GM19372 (cell line): ENCODE results near the gene AKAP10.
"Not testable (repeated sequence)": the region's sequence is repeated elsewhere in the genome, so short reads cannot be mapped to it uniquely, and the experiment has no call there.

Source experiments
- ATAC-seq: cut with Tn5 transposase; IDR thresholded peaks from one replicate; pipeline ENCODE4 v1.9.1; 2021; ENCODE audit warnings: mild to moderate bottlenecking, low read depth, moderate library complexity; ENCODE audit not compliant: unreplicated experiment

The AKAP10 gene

DNA sequence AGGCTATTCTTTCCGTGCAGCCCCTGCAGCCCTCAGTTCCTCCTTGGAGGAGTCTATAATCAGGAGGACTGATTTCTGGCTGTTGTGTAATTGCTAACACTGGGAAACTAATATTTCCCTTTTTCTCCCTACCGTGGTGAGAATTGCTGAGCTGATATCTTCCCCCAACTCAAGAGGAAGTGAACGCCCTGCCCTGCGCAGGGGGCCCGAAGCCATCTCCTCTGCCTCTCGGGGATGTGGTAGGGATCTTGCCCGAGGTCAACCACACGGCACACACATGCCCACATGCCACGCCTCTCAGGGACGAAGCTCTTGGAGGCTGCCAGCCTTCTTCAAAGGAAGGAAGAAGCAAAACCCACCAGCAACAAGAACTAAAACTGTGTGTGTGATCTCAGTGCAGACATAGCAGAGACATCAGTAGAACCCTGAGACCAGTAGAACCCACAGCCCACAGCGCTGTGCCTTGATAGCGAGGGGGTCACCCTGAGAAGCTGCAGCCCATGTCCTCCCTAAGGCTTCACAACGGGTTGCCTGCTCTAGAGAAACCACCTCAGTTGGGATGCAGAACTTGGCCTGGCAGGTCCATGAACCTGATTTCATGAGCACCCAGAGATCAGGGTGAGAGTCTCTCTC lies 101.0 kb downstream of the AKAP10 start:
- no peak for ATAC-seq

- no peak for ATAC-seq
Observed at GRCh38 chr17:19874256-19874655, 103.4 kb downstream of the AKAP10 start.

- ATAC-seq, result no peak
Observed at GRCh38 chr17:19873346-19873745, 104.3 kb downstream of the AKAP10 start.

- ATAC-seq, result no peak
Observed at GRCh38 chr17:19868079-19868395, 109.6 kb downstream of the AKAP10 start.

DNA sequence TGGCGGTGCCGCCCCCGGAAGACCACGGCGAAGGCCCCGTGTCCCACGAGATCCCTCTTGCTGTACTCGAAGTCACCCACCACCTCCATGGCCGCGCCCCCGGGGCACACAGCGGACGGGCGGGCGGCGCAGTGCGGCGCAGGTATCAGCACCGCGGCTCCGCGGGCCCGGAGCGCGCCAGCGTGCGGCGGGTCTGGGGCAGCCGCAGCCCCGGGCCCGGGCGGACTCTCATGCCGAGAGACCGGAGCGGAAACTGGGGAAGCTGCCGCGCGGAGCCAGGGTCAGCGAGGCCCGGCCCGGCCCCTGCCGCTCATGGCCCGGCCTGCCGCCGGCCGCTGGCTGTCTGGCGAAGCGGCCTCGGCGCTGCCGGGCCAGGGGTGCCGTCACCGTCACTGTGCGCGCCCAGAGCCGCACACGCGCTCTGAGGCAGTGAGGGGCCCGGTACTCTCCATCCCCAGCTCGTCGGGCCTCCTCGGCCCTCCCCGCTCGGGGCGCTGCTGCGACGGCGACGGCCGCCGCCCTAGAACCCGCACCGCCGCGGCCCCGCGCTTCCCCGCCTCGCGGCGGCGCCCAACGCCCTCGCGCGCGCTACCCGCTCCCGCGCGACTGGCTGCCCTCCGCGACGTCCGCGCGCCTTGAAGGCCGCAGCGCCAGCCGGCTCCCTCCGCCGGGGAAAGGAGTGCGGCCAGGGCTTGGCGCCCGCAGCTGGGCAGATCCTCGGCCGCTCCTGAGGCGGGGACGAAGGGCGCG lies 110.1 kb downstream of the AKAP10 start, which contains the start of gene ULK2:
TSS of gene ULK2 (minus strand) at position 608 of the 750 bp plus-strand sequence. CDS start at position 89, 519 bp downstream.
- no peak for ATAC-seq

GRCh38 chr17:19867079-19867328 lies 110.6 kb downstream of the AKAP10 start:
- ATAC-seq, result no peak

DNA sequence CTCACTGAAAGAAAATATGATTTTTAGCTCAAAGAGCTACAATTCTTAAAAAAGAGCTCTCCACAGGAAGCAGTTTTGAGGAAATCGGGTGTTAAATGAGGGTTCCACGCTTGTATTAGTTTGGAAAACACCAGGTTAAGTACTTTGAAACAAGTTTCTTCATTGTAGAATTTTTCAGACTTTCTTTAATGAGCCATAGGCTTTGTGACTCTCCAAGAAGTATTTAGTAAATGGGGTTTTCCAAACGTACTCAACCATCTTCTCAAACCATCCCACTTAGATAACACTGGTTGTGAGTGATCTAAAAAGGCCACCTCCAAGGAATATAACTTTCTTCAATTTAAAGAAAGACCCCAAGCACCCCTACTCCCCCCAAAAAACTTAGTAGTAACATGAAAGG lies 112.6 kb downstream of the AKAP10 start:
- no peak for ATAC-seq

DNA sequence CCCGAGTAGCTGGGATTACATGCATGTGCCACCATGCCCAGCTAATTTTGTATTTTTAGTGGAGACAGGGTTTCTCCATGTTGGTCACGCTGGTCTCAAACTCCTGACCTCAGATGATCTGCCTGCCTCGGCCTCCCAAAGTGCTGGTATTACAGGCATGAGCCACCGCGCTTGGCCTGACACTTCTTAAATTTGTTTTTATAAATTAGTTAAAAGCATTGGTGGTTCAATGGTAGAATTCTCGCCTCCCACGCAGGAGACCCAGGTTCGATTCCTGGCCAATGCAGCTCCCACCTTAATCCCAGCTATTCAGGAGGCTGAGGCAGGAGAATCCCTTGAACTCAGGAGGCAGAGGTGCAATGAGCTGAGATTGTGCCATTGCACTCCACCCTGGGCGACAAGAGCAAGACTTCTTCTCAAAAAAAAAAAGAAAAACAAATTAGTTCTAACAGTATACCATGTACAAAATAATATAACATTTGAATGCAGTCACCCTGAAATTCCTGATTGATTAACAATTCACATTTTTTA lies 116.9 kb downstream of the AKAP10 start:
- ATAC-seq, result not testable (repeated sequence)

DNA sequence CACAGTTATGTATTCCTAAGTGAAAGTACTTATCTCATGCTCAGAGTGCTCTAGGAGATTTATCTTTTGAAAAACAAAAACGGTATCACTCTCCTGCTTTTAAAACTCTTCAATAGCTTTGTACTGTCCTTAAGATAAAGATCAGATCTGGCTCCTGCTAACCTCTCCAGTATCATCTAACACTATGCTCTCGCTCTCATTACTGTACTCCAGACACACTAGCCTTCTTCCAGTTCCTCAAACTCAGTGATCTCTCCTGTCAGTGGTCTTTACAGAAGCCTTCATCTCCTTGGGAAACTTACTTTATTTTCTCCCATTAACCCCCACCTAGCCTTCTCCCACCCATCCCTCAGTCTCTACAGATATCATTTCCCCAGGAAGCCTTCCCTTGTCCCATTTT lies 120.0 kb downstream of the AKAP10 start:
- no peak for ATAC-seq
